Activated CD4-positive, alpha-beta T cell treated with anti-CD3 and anti-CD28 coated beads, Interleukin-2, amount 50 U/mL, for 1 hour (primary cell): ENCODE results near the gene RNPEPL1.

Experiments used
- DNase-seq: peaks from one replicate; pipeline ENCODE4 v3.0.0-alpha.2; 2020

RNPEPL1 gene

GRCh38 chr2:240628507-240628807 is 60.2 kb downstream of the RNPEPL1 start:
- no peak for DNase-seq

- DNase-seq, result no peak
Measured at GRCh38 chr2:240628808-240629618, 60.7 kb downstream of the RNPEPL1 start.

- no peak for DNase-seq
Measured at GRCh38 chr2:240629619-240629967, 61.3 kb downstream of the RNPEPL1 start.

GRCh38 chr2:240629968-240630770 is 61.9 kb downstream of the RNPEPL1 start:
- no peak for DNase-seq
